Ascending aorta (tissue), 2 donors: ENCODE measurements around the gene TANC1. TPM values are rescaled to one million over a fixed set of nuclear protein-coding genes. Genes with fewer than 3 reads are reported as not detected.
"Not testable (repeated sequence)": the region's sequence is repeated elsewhere in the genome, so short reads cannot be mapped to it uniquely, and the experiment has no call there.

ENCODE experiments used
- DNase-seq, 2 donors: peaks; one replicate each; pipeline ENCODE4 v3.0.0-alpha.2; 2019; ENCODE audit warnings: low spot score in 2 of 2
- H3K27ac ChIP-seq, 2 donors: fragments of 200-600 bp; sonication (generic); one replicate each; pipeline ENCODE4 v1.5.1; 2016 to 2017; ENCODE audit warnings: mild to moderate bottlenecking in 1 of 2
- H3K27me3 ChIP-seq: fragments of 200-600 bp; sonication (generic); one replicate; pipeline ENCODE4 v1.5.1; 2017
- H3K36me3 ChIP-seq, 2 donors: fragments of 200-600 bp; sonication (generic); one replicate each; pipeline ENCODE4 v1.5.1; 2016
- H3K4me1 ChIP-seq, 2 donors: fragments of 200-600 bp; sonication (generic); one replicate each; pipeline ENCODE4 v1.5.1; 2016 to 2017; ENCODE audit warnings: mild to moderate bottlenecking in 1 of 2
- H3K4me3 ChIP-seq, 2 donors: fragments of 200-600 bp; sonication (generic); one replicate each; pipeline ENCODE4 v1.5.1; 2016 to 2017; ENCODE audit warnings: mild to moderate bottlenecking in 1 of 2
- H3K9me3 ChIP-seq, 2 donors: fragments of 200-600 bp; sonication (generic); one replicate each; pipeline ENCODE4 v1.5.1; 2016
- CTCF ChIP-seq, 3 experiments: fragments of 200-600 bp in 2 of 3; fragments of 450-650 bp in 1 of 3; sonication (generic) in 2 of 3; IDR thresholded peaks; one replicate each; pipeline ENCODE4 v1.5.1; 2016 to 2019; ENCODE audit warnings: antibody characterized with exemption in 3 of 3, mild to moderate bottlenecking in 1 of 3, moderate library complexity in 1 of 3
- intact Hi-C: fragments of 100-400 bp; cut with DNase I; formaldehyde crosslinking; loops from one replicate; pipeline ENCODE4 v1.15.1; 2023
- total RNA-seq: library from RNA; depleted of rRNA; stranded (reverse); fragments of >200 nt; gene quantifications from one replicate; pipeline ENCODE4 v1.1.0, GENCODE V29; 2016

The TANC1 gene
- total RNA-seq, 1 donor from 2014 or later, result 45.4 TPM

- DNase-seq, result no peak
- H3K27ac ChIP-seq, result no peak overlapping the region
- no peak for TF ChIP-seq CTCF (IDR thresholded peaks at IDR 0.05)
- no peak overlapping the region for H3K4me3 ChIP-seq
- H3K9me3 ChIP-seq, result no peaks in the 10 kb centered on the region
- H3K36me3 ChIP-seq, result no peaks in the 10 kb centered on the region
- H3K27me3 ChIP-seq, result no peaks in the 10 kb centered on the region
- intact Hi-C loops, result no loop called here
- peaks cover 0 to 34% of the 10 kb centered on the region in 2 donors for H3K4me1 ChIP-seq
Observed at GRCh38 chr2:159140070-159140769, 171.8 kb downstream of the TANC1 start.

DNA sequence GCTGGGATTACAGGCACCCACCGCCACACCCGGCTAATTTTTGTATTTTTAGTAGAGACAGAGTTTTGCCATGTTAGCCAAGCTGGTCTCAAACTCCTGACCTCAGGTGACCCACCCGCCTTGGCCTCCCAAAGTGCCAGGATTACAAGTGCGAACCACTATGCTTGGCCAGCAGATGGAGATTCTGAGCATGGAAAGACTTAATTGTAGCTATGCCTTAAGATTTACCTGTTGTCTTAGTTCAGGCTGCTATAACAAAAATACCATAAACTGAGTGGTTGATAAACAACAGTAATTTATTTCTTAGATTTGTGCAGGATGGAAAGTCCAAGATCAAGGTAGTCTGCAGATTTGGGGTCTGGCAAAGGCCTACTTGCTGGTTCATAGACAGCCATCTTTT, 172.4 kb downstream of the TANC1 start:
- H3K9me3 ChIP-seq, DNase-seq, H3K27ac ChIP-seq, H3K36me3 ChIP-seq, intact Hi-C loops, H3K27me3 ChIP-seq, H3K4me3 ChIP-seq: not testable (repeated sequence)
- H3K4me1 ChIP-seq, result peaks cover 0 to 28% of the 10 kb centered on the region in 2 donors

DNA sequence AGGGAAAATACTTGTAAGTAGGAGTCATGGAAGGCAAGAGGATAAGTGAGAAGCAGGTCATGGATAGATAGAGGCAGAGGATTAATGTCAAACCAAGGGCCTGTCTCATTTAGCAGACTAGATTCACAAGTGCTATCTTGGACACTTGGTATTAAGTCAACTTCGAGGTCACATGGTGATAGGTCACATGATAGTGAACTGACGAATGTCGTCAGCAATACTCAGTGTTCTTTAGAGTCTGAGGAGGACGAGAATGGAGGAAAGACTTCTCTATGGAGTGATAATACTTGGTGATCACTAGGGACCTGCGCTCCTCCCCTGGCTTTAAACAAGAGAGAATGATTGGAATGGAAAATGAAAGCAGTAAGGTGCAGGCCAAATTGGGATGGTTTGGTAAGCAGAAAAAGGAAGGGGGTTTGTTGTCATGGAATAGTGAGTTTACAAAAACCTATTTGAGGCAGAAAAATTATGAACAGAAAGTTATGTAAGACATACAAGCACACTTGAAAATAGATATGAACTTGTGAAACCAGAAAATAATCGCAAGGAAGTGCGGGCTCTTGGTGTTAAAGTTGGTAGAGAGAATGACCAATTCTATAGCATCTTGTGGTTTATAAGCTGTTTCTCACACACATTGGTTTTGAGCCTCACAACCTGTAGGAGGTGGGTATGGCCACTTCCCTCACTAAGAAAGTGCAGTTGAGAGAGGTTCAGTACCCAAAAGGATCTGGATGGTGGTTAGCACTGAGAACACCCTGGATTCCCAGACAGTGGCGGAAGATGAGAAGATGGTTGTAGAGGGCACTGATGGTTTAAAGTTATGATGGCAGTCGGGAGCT, 176.6 kb downstream of the TANC1 start:
- no peaks in the 10 kb centered on the region for H3K27me3 ChIP-seq
- intact Hi-C loops, result no loop called here
- H3K36me3 ChIP-seq, result no peaks in the 10 kb centered on the region
- no peaks in the 10 kb centered on the region for H3K9me3 ChIP-seq
- no peak overlapping the region for H3K27ac ChIP-seq
- TF ChIP-seq CTCF (IDR thresholded peaks at IDR 0.05), result no peak
- DNase-seq, result no peak
- peaks cover 0 to 8% of the 10 kb centered on the region in 2 donors for H3K4me1 ChIP-seq
- no peak overlapping the region for H3K4me3 ChIP-seq

DNA sequence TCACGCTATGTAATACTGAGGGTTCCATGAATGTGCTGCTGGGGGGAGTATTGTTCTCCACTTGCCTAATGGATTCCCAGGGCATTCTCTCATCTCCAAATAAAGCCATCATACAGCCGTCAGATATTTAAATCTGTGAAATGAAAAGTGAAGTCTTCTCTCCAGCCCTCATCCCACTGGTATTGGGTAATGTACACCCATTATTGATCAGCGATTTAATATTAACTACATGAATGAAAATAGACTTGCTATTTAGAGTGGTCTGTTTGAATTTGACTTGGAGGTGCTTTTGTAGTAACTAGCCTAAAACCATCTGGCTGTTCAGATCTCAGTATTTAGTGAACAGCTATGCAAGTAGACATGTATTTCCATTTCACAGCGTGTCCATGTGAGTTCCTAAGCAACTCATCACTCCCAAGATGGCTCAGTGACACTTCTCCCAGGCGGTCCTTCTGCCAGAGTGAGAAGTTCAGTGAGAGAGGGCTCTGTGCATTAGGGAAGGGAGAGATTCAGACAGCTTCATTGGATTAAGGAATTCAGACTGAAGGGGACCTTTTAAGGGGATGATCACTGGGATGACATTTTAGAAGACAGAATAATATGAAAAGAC, 177.4 kb downstream of the TANC1 start:
- intact Hi-C loops, result no loop called here
- Histone ChIP-seq H3K27ac (no peak overlapping the region), H3K4me3 (no peak overlapping the region), H3K4me1 (peaks cover 0 to 12% of the 10 kb centered on the region in 2 donors), H3K9me3 (no peaks in the 10 kb centered on the region), H3K36me3 (peaks cover 1 to 7% of the 10 kb centered on the region in 2 donors), H3K27me3 (no peaks in the 10 kb centered on the region)
- DNase-seq, result no peak
- no peak for TF ChIP-seq CTCF (IDR thresholded peaks at IDR 0.05)

GRCh38 chr2:159146996-159147666, 178.7 kb downstream of the TANC1 start:
- DNase-seq, result no peak
- H3K4me3 ChIP-seq, result no peak overlapping the region
- intact Hi-C loops, result no loop called here
- H3K27me3 ChIP-seq, result no peaks in the 10 kb centered on the region
- peaks cover 5 to 14% of the 10 kb centered on the region in 2 donors for H3K36me3 ChIP-seq
- no peaks in the 10 kb centered on the region for H3K9me3 ChIP-seq
- peaks cover 0 to 12% of the 10 kb centered on the region in 2 donors for H3K4me1 ChIP-seq
- TF ChIP-seq CTCF (IDR thresholded peaks at IDR 0.05), result no peak
- H3K27ac ChIP-seq, result no peak overlapping the region
